ENCODE data around the gene SMC1B.
"Not testable (repeated sequence)": the region's sequence is repeated elsewhere in the genome, so short reads cannot be mapped to it uniquely, and the experiment has no call there.

DNA sequence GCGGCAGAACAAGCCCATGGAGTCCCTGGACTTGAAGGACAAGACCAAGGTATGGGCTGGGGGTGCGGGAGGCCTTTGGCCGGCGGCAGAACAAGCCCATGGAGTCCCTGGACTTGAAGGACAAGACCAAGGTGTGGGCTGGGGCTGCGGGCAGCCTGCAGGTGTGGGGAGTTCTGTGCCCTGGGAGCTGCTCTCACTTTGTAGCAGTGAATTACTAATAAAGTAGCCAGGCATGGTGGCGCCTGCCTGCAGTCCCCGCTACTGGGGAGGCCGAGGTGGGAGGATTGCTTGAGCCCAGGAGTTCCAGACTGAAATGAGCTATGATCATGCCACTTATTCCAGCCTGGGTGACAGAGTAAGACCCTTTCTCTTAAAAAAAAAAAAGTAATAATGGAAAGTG lies 85.1 kb downstream of the SMC1B start:
- TF ChIP-seq, protein P1, sequence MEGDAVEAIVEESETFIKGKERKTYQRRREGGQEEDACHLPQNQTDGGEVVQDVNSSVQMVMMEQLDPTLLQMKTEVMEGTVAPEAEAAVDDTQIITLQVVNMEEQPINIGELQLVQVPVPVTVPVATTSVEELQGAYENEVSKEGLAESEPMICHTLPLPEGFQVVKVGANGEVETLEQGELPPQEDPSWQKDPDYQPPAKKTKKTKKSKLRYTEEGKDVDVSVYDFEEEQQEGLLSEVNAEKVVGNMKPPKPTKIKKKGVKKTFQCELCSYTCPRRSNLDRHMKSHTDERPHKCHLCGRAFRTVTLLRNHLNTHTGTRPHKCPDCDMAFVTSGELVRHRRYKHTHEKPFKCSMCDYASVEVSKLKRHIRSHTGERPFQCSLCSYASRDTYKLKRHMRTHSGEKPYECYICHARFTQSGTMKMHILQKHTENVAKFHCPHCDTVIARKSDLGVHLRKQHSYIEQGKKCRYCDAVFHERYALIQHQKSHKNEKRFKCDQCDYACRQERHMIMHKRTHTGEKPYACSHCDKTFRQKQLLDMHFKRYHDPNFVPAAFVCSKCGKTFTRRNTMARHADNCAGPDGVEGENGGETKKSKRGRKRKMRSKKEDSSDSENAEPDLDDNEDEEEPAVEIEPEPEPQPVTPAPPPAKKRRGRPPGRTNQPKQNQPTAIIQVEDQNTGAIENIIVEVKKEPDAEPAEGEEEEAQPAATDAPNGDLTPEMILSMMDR (IDR thresholded peaks at IDR 0.05; ENCODE audit: control extremely low read depth in 1 of 3, insufficient read depth in 1 of 3, low read depth in 1 of 3, low read length in 3 of 3), result not testable (repeated sequence)
- not testable (repeated sequence) for TF ChIP-seq RBBP5 (IDR thresholded peaks at IDR 0.05; ENCODE audit: borderline replicate concordance, low read depth, low read length); CEBPB (IDR thresholded peaks at IDR 0.05; ENCODE audit: low read depth, low read length); POU5F1 (IDR thresholded peaks at IDR 0.05; ENCODE audit: low read depth, low read length); TAF1 (IDR thresholded peaks at IDR 0.05; ENCODE audit: low read depth, low read length); POLR2A (IDR thresholded peaks at IDR 0.05; ENCODE audit: control extremely low read depth in 1 of 2, low read depth in 2 of 2, low read length in 2 of 2); MAX (IDR thresholded peaks at IDR 0.05); KDM1A (IDR thresholded peaks at IDR 0.05; ENCODE audit: borderline replicate concordance, low read length)
